Measurements from ENCODE around the gene LGALS1.
A peak's percentile ranks its signal among the peaks of the same experiment; 100 is the strongest.
"Not testable (repeated sequence)": the region's sequence is repeated elsewhere in the genome, so short reads cannot be mapped to it uniquely, and the experiment has no call there.

The LGALS1 gene

DNA sequence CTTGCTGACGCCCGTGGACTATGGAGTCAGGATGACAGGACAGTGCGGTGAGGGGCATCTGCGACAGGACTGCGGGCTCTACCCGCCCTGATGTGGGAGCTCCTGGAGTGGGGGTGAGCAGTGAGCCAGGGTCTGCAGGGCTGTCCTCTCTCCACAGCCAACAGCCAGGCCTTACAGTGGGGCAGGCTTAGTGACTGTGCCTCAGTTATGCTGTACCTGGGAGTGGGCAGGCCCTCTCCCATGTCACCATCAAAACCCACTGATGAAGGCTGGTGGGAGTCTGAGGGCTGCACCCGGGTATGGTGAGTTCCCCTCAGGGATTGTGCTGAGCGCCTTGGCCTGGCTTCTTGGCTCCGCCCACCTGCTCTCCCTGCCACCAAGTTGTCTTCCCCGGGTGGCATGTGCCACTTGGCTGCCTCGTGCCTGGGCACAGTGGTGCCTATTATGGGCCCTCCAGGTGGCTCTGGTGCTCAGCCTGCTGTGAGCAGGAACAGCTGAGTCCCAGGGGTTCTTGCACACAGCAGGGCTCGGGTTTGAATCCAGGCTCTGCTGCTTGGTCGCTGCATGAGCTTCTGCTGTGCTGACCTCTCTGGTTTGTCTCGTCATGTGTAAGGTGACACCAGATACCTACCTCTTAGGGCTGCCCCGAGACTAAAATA is 17.3 kb downstream of the LGALS1 start:
- DNase-seq: no peak

DNA sequence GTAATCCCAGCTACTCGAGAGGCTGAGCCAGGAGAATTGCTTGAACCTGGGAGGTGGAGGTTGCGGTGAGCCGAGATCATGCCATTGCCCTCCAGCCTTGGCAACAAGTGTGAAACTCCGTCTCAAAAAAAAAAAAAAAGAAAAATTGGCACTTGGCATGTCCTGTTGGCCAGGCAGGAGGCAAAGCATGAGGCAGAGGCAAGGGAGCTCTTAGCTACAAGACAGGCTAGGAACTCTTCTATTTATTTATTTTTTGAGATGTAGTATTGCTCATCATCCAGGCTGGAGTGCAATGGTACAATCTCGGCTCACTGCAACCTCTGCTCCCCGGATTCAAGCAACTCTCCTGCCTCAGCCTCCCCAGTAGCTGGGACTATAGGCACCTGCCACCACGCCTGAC is 18.7 kb downstream of the LGALS1 start:
- DNase-seq: not testable (repeated sequence)

DNA sequence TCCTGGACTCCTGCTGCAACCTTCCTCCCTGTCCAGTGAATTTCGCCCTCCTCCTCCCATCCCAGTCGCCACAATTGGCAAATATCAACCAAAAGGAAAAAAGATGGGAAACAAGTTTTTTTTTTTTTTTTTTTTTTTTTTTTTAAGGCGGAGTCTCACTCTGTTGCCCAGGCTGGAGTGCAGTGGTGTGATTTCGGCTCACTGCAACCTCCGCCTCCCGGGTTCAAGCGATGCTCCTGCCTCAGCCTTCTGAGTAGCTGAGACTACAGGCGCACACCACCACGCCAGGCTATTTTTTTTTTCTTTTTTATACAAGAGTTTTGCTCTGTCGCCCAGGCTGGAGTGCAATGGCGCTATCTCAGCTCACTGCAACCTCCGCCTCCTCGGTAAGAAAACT is 20.8 kb downstream of the LGALS1 start:
- DNase-seq: not testable (repeated sequence)

DNA sequence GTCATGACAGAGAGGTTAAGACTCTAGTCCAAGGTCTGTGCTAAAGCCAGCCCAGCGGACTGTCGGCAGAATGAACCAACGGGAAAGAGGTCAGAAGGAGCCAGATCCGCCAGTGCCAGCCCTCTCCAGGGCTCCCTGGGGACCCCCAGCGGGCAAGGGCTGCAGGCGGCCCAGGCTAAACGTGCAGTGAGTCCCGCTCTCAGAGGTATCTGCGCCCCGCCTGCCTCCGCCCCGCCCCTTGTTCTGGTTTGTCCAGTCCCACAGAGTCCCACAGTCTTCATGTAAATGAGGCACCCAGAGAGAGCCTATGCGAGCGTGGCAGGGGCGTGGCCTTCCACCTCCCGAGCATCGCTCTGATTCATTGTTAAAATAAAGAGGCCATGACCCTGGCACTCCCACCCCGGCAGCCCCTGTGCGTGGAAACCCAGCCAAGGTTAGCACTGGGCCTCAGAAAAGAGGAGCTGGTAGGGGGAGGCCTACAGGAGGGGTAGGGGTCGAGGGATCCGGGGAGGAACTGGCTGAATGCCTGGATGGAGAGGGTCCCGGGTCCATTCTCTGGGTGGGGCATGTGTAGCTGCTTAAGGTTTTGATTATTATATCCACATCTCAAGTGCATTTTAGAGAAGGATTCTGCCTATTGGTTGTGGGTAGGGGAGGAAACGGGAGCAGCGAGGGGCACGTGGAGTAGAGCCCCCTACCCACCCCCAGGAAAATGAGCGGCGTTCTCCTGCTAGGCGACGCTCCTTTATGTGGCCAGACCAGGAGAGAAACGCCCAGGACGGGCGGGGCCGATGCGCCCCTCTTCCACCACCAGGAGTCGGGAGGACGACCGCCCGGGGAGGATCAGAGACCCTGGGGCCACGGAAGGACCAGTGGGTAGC is 21.5 kb downstream of the LGALS1 start, which contains the start of gene TRIOBP:
TSS of gene TRIOBP (plus strand) at position 392 of the 881 bp plus-strand sequence. CDS start 4,318 bp downstream, outside the sequence.
- peak; percentile 99 for DNase-seq

DNA sequence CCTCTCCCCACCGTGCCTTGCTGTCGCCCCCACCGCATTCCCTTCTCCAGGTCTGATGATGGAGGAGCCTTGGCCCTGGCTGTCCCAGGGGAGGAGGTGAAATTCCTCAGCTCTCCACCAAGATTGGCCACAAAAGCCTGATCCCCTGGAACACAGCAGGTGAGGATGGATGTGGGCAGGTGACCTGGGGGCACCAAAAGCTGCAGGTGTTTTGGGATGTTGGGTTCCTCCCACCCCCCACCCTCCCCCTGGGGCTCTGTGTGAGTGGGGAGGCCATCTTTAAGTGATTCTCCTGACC is 22.1 kb downstream of the LGALS1 start:
- DNase-seq: no peak

DNA sequence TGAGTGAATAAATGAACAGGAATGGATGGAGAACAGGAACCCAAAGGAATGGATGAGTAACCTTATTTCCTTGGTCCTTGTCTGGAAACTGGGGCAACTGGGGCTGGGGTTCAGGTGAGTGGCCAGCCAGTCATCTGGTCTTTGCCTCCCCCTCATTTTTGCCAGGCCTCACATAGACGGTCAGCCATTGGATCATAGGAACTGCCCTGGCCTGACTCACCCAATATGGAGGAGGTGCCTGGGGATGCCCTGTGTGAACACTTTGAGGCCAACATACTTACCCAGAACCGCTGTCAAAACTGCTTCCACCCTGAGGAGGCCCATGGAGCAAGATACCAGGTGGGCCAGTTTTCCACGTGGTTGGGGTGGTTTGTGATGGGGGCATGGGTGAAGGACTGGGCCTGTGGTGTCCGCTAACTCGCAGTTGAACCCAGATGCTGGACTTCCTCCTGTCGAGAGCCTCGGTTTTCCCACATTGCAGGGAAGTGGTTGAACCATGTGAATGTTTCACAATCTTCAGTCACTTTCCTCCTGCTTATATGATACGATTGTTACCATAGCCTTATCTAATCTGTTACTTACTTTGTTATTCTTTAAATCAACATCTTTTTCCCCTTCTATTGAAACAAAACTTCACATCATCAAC is 25.8 kb downstream of the LGALS1 start:
- DNase-seq: no peak

DNA sequence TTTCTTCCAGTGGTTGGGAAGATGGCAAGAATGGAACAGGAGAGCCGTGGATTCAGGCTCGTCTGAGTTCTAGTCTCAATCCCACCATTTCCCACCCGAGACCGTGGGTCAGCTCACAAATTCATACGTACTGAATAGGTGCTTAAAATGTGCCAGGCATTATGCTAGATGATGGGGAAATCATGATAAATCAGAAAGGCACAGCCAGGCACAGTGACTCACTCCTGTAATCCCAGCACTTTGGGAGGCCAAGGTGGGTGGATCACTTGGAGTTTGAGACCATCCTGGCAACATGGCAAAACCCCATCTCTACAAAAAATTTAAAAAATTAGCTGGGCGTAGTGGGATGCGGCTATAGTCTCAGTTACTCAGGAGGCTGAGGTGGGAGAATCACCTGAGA is 28.5 kb downstream of the LGALS1 start:
- no peak for DNase-seq

DNA sequence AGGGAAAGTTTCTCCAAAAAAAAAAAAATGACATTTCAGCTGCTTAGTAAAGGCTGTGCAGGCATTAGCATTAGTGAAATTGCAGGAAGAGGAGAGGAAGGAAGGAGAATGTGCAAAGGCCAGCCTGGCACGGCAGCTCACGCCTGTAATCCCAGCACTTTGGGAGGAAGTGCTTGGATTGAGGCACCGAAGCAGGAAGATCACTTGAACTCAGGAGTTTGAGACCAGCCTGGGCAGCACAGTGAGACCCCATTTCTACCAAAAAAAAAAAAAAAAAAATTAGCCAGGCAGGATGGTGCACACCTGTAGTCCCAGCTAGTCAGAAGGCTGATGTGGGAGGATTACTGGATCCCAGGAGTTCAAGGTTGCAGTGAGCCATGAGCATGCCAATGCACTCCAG is 29.2 kb downstream of the LGALS1 start:
- no peak for DNase-seq

DNA sequence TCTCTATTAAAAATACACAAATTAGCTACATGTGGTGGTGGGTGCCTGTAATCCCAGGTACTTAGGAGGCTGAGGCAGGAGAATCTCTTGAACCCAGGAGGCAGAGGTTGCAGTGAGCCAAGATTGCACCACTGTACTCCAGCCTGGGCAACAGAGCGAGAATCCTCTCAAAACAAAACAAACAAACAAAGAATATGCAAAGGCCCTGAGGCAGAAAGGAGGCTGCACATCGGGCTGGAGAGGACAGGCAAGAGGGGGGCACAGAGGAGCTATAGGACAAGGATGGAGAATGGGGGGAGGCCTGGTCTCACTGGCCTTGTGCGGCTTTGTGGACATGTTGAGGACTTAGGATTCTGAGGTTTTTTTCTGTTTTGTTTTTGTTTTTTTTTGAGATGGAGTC is 29.8 kb downstream of the LGALS1 start:
- no peak for DNase-seq

DNA sequence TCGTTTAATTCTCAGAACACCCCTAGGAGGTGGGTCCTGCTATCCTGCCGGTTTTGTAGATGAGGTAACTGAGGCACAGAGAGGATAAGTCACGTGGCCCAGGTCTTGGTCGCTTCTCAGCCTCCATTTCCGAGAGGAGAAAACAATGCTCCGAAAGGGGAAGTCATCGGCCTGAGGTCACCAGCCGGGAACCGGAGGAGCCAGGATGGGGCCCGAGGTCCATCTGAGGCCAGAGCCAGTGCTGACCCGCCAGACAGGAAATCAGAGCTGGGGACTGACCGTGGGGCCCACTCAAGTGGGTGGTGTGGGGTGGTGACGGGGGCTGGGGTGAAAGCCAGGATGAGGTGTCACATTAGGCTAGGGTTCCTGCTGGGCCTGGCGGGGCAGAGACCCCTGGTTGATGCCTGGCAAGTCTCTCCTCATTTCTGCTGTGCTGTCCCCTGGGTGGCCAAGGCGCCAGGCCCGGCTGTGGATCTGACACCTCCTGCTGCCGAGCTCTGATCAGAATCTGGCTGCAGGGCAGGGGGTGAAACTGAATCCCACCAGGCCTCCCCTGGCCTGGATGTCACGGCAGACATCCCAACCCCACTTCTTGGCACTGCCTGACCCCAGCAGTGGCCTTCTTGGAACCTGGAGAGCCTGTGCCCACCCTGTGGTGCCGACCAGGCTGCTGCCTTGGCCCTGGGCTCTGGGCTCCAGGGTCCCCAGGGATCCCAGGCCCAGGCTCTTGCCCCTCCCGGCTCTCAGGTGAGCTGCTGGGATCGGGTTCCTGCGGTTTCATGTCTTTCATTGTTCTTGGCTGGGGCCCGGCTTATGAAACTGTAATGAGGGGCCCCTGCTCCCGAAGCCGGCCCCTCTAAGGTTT is 33.4 kb downstream of the LGALS1 start:
- peak; percentile 20 for DNase-seq

DNA sequence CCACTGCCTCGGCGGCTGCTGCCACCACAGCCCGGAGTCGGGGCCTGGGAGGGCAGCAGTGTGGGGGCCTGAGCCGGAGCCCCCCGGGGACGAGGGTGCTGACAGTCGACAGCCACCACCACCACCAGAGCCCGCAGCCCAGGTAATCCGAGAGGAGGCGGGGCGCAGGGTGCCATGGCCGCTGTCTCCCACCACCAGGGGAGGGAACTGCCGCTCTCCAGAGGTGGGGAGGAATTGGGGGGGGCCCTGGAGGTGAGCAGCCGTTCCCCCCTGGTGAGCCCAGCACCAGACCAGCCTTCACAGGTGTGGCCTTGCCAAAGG is 34.0 kb downstream of the LGALS1 start:
- DNase-seq: no peak

DNA sequence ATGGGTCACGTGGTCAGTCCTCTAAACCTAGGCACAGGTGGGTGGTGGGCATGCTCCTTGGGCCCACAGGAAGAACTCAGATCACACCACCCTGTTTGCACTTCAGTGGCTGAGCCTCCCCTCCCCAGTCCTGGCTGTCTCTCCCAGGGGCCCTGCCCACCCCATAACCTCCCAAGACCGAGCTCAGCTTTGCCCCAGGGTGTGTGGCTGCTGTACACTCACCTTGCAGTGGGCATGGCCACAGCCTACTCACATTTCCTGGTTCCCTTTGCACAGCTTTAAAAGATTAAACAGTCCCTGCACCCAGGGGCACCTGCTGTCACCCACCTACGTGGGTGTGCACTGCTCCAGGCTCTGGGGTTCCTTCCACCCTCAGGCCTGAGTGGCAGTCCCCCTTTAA is 35.2 kb downstream of the LGALS1 start:
- no peak for DNase-seq

DNA sequence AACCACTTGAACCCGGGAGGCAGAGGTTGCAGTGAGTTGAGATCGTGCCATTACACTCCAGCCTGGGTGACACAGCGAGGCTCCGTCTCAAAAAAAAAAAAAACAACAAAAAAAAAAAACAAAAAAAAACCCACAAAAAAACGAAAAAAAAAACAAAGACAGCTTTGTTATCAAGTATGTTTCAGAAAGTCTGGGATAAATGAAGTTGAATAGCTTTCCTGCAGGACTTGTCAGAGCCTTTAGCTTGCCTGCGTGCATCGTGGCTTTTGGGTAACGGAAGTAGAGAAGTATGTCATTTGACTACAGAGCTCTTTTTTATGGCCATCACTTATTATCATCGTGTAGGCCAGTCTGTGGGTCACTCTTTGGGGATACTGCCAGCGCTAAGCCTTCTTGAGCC is 36.1 kb downstream of the LGALS1 start:
- DNase-seq: no peak

DNA sequence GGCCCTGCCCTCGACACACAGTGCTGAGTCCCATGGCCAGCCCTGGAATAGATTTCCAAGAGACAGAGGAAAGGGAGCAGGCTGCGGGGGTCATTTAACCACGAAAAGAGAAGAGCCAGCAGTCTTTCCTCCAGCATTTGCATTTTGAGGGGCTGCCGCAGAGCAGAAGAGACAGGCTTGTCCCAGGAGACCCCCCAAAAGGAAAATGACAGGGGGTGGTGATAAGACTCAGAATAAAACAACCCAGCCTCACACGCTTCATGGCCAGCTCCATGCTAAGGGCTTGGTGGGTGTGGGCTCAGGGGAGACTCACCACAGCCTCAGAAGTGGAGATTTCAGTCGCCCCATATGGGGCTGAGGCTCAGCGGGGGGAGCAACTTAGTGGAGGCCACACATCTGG is 38.3 kb downstream of the LGALS1 start:
- no peak for DNase-seq

DNA sequence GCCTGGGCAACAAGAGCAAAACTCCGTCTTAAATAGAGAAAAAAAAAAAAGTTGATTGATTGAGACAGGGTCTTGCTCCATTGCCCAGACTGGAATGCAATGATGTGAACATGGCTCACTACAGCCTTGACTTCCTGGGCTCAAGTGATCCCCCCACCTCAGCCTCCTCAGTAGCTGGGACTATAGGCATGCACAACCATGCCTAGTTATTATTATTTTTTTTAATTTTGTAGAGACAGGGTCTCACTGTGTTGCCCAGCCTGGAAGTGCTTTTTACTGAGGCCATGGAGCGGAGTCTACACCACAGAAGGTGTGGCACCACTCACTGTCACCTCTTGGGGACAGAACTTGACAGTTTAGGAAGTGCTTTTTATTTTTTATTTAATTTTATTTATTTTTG is 39.2 kb downstream of the LGALS1 start:
- DNase-seq: no peak

DNA sequence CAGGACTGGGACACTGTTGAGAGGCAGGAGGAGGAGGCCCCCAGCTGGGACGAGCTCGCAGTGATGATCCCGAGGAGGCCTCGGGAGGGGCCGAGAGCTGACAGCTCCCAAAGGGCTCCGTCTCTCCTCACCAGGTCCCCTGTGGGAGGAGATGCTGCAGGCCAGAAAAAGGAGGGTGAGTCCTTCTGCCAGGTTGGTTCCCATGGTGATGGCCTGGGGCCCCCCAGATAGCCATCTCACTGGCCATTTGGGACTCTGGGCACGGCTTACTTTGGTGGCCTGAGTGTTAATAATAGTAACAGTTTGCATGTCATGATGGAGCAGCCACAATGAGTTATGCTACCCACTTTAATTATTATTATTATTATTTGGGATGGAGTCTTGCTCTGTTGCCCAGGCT is 40.3 kb downstream of the LGALS1 start:
- DNase-seq: no peak

DNA sequence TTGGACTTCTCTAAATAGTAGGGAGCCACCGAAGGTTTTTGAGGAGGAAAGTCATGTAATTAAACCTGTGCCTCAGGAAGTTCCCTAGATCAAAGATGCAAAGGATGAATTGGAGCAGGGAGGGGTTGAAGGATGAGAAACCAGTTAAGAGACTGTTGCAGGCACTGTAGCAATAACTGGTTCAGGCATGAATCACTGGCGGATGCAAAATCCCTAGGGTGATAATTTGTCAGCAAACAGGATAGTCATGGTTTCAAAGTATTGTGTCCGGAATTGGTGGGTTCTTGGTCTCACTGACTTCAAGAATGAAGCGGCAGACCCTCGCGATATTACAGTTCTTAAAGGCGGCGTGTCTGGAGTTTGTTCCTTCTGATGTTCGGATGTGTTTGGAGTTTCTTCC is 41.3 kb downstream of the LGALS1 start:
- no peak for DNase-seq

DNA sequence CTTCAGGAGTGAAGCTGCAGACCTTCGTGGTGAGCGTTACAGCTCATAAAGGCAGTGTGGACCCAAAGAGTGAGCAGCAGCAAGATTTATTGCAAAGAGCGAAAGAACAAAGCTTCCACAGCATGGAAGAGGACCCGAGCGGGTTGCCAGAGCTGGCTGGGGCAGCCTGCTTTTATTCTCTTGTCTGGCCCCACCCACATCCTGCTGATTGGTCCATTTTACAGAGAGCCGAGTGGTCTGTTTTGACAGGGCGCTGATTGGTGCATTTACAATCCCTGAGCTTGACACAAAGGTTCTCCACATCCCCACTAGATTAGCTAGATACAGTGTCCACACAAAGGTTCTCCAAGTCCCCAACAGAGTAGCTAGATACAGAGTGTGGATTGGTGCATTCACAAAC is 41.8 kb downstream of the LGALS1 start:
- DNase-seq: not testable (repeated sequence)

DNA sequence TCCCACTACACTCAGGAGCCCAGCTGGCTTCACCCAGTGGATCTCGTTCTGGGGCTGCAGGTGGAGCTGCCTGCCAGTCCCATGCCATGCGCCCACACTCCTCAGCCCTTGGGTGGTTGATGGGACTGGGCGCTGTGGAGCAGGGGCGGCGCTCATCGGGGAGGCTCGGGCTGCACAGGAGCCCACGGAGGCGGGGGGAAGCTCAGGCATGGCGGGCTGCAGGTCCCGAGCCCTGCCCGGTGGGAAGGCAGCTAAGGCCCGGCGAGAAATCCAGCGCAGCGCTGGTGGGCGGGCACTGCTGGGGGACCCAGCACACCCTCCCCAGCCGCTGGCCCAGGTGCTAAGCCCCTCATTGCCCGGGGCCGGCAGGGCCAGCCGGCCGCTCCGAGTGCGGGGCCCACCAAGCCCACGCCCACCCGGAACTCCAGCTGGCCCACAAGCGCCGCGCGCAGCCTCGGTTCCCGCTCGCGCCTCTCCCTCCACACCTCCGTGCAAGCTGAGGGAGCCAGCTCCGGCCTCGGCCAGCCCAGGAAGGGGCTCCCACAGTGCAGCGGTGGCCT is 42.4 kb downstream of the LGALS1 start:
- not testable (repeated sequence) for DNase-seq

DNA sequence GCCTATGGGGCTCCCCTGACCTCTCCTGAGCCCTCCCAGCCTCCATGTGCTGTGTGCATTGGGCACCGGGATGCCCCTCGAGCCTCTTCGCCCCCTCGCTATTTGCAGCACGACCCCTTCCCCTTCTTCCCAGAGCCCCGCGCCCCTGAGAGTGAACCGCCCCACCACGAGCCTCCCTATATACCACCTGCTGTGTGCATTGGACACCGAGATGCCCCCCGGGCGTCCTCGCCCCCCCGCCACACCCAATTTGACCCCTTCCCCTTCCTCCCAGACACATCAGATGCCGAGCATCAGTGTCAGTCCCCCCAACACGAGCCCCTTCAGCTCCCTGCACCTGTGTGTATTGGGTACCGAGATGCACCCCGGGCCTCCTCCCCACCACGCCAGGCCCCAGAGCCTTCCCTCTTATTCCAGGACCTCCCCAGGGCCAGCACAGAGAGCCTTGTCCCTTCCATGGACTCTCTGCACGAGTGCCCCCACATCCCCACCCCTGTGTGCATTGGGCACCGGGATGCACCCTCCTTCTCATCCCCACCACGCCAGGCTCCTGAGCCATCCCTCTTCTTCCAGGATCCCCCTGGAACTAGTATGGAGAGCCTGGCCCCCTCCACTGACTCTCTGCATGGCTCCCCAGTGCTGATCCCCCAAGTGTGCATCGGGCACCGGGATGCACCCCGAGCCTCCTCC is 50.3 kb downstream of the LGALS1 start:
- no peak for DNase-seq

DNA sequence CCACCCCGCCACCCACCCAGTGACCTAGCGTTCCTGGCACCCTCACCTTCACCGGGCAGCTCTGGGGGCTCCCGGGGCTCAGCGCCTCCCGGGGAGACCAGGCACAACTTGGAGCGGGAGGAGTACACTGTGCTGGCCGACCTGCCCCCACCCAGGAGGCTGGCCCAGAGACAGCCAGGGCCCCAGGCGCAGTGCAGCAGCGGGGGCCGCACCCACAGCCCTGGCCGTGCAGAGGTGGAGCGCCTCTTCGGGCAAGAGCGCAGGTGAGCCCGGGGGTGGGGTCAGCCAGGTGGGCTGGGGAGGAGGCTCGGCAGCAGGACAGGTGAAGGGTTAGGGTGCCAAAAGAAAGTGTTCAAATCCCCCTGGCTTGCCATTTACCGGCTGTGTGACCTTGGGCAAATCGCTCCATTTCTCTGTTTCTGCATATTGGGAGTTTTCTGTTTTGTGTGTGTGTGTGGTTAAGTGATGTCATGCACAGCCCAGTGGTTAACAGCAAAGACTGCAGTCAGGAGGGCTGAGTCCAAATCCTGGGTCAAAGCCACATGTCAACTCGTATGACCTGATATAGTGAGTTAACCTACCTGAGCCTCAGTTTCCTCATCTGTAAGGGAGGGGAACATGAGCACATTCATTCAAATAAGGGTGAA is 50.9 kb downstream of the LGALS1 start:
- no peak for DNase-seq

DNA sequence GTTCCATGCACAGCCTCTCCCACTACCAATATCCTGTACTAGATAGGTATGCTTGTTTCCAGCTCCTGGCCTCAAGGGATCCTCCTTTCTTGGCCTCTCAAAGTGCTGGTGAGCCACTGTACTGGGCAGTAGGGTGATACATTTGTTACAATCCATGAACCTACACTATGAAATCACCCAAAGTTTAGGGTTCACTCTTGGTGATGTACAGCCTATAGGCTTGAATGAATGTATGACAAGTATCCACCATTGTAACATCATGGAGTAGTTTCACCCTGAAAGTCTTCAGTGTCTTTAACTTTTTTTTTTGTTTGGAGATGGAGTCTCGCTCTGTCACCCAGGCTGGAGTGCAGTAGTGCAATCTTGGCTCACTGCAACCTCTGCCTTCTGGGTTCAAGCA is 53.2 kb downstream of the LGALS1 start:
- no peak for DNase-seq

Measured in NCI-H2171 (cell line).